ENCODE measurements around the gene MACROD2.

MACROD2 gene

DNA sequence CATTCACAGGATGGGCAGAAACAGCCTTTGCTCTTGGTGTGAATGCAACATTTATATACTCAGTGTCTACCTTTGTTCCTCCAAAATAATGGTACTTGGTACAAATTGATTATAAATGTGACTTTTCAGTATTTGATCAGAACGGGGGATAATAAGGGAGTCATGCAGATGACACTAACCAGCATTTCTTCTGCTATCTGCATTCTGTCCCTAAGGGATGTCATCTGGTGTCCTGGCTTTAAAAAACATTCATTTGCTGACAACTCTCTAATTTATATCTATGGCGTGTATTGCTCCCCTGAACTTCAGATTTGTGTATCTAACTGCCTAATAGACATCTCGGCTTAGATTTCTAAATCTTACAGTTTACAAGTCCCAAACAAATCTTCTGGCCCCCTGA, 418.5 kb downstream of the MACROD2 start:
- H3K4me3 ChIP-seq (ENCODE audit: low read length): no peak overlapping the region
- TF ChIP-seq, protein P1, sequence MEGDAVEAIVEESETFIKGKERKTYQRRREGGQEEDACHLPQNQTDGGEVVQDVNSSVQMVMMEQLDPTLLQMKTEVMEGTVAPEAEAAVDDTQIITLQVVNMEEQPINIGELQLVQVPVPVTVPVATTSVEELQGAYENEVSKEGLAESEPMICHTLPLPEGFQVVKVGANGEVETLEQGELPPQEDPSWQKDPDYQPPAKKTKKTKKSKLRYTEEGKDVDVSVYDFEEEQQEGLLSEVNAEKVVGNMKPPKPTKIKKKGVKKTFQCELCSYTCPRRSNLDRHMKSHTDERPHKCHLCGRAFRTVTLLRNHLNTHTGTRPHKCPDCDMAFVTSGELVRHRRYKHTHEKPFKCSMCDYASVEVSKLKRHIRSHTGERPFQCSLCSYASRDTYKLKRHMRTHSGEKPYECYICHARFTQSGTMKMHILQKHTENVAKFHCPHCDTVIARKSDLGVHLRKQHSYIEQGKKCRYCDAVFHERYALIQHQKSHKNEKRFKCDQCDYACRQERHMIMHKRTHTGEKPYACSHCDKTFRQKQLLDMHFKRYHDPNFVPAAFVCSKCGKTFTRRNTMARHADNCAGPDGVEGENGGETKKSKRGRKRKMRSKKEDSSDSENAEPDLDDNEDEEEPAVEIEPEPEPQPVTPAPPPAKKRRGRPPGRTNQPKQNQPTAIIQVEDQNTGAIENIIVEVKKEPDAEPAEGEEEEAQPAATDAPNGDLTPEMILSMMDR (conservative IDR thresholded peaks at IDR 0.05; ENCODE audit: low read length): no peak
- no peak for DNase-seq (ENCODE audit: low read depth)

DNA sequence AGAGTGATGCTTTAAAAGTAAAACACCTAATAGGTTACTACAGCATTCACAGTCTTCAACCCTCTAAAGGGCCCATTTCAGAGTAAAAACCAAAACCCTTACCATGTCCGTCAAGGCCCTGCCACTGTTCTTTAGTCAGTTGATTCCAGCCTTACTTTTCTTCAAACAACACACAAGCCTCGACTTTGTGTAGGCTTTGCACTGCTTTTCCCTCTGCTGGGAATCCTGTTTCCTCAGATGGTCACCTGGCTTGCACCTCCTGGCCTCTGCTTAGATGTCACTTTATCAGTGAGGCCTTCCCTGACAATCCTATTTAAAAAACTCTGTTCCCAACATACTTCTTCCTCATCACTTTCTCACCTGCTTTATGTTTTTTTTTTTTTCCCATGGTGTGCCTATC, 419.2 kb downstream of the MACROD2 start:
- TF ChIP-seq, protein P1 (conservative IDR thresholded peaks at IDR 0.05; ENCODE audit: low read length): no peak
- H3K4me3 ChIP-seq (ENCODE audit: low read length): no peak overlapping the region
- no peak for DNase-seq (ENCODE audit: low read depth)

DNA sequence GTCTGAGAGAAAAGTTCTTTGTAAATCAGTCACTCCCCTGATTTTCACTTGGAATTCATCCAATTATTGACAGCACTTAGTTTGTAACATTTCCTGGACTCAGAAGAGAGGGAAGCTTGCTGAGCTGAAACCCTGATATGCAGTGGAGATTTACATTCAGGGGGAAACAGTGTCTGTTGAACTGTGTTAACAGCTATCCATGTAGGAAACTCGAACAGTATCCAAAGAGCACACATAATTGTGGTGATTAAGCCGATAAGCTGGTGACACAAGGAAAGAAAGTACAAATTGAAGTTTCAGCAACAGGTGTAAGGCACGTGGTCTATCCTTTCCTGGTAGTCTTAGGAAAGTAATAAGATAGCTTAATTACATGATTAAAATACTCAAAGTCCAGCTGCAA, 420.2 kb downstream of the MACROD2 start:
- no peak for DNase-seq (ENCODE audit: low read depth)
- no peak overlapping the region for H3K4me3 ChIP-seq (ENCODE audit: low read length)
- TF ChIP-seq, protein P1 (conservative IDR thresholded peaks at IDR 0.05; ENCODE audit: low read length): no peak

DNA sequence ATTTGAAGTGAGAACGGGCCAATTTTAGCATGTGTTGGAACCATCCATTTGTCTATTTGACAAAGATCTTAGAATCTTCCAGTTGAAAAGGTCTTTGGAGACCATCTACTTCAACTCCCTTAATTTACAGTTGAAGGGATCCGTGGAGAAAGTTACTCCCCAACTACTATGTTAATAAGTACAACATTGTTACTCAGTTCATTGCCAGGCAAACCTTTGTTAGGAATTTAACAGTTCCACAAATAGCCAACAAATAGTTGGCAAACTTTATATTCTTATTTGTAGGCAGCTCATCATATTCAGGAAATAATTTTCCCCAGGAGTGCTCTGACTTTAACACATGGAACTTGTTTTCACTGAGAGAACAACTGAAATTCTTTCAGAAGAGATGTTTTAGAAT, 423.1 kb downstream of the MACROD2 start:
- DNase-seq (ENCODE audit: low read depth): peak; percentile 61
- TF ChIP-seq, protein P1 (conservative IDR thresholded peaks at IDR 0.05; ENCODE audit: low read length): no peak

DNA sequence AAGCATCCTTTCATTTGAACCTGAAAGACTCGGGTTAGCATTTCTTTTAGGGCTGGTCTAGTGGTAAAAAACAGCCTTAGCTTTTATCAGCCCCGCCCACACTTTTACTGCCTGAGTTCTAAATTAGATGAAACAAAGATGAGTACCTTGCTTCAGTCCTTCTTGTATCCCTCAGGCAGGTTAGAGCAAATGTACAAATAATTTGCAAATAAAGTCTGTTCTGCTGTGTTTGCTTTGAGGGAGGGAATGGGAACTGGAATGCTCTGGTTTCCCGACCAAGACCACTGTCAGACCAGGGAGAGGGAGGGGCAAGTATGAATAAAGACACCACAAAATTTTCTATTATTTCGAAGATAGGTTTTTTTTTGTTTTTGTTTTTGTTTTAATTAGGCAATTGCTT, 427.6 kb downstream of the MACROD2 start:
- no peak for DNase-seq (ENCODE audit: low read depth)
- TF ChIP-seq, protein P1 (conservative IDR thresholded peaks at IDR 0.05; ENCODE audit: low read length): no peak
- no peak overlapping the region for H3K4me3 ChIP-seq (ENCODE audit: low read length)

More for the DNA sequence above, 423.1 kb downstream of the MACROD2 start:
- no peak overlapping the region for H3K4me3 ChIP-seq (ENCODE audit: low read length)

DNA sequence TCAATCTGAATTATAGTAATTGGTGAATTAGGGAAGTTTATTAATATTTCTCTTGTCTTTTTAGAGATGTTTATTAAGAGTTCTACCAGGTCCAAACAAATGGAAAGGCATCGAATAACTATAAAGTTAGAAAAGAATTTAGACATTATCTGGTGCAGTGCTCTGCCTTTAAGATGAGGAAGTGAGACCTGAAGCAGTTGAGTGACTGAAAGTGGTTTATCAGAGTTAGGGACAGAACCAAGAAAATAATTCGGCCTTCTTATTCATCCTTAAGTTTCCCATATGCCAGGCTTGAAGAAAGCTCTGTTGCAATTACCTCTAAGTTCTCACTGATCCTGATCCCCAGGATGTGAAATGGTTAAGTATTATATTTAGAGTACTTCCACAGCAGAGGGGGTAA, 436.3 kb downstream of the MACROD2 start:
- TF ChIP-seq, protein P1 (conservative IDR thresholded peaks at IDR 0.05; ENCODE audit: low read length): no peak
- DNase-seq (ENCODE audit: low read depth): no peak
- H3K4me3 ChIP-seq (ENCODE audit: low read length): no peak overlapping the region

DNA sequence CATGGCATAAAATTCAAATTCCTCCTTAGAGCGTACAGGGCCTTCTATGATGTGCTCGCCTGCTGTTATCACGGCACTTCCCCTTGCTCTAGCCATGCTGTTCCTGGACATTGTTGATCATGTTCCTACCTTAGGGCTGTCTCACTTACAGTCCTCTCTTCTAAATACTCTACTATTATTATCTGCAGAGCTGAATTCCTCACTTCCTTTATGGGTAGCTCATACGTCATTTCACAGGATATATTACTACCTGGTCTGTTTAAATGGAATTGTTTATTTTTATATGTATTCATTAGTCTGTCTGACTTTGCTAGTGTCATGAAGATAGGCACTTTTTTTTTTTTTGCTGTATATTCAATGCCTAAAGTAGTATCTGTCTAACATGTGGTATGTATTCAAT, 436.8 kb downstream of the MACROD2 start:
- no peak for DNase-seq (ENCODE audit: low read depth)
- no peak overlapping the region for H3K4me3 ChIP-seq (ENCODE audit: low read length)
- TF ChIP-seq, protein P1 (conservative IDR thresholded peaks at IDR 0.05; ENCODE audit: low read length): no peak
